Renal cortex interstitium (tissue), 11 donors: ENCODE data around the gene CDH26. TPM values are rescaled to one million over a fixed set of nuclear protein-coding genes. Genes with fewer than 3 reads are reported as not detected.

Experiments used
- DNase-seq, 11 donors: peaks; one replicate each; pipeline ENCODE4 v3.0.0-alpha.2; 2013; ENCODE audit warnings: low read depth in 9 of 11, low spot score in 4 of 11; ENCODE audit errors: extremely low read depth in 1 of 11
- polyA plus RNA-seq, 3 donors: library from polyadenylated mRNA; unstranded; fragments of 120-200 nt; gene quantifications; one replicate each; pipeline ENCODE4 v1.2.1, GENCODE V29; 2013; ENCODE audit not compliant: insufficient read length in 3 of 3

Gene CDH26
- polyA plus RNA-seq, 3 donors, result 0.75 to 0.98 (median 0.87) TPM

DNA sequence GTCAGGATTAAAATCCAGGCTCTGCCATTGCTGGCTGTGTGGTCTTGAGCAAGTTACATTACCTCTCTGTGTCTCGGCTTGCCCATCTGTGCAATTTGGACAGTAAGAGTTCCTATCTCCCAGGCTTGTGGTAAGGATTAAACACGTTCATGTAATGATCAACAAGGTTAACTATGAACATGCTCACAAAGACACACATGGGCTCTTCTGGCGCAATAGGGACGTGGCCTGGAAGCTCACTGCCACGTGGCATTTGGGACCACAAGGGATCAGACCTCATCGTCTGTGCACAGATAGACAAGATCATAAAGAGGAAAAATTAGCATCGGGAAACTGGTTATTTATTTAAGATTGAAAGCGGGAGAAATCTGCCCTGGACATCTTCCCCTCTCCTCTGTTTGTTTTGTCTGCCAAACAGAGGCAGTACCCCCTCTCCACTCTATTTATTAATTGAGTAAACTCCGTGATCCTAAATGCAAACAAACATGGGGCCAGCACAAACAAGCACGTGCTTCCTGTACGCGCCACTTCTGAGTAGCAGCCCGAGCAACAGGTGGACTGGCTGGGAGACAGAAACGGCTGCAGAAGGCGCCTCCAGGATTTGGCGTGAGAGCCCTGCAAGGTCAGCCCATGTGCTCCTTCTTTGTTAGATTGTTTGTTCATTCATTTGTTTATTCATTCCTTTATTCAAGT, 95.0 kb downstream of the CDH26 start:
- no peak for DNase-seq

DNA sequence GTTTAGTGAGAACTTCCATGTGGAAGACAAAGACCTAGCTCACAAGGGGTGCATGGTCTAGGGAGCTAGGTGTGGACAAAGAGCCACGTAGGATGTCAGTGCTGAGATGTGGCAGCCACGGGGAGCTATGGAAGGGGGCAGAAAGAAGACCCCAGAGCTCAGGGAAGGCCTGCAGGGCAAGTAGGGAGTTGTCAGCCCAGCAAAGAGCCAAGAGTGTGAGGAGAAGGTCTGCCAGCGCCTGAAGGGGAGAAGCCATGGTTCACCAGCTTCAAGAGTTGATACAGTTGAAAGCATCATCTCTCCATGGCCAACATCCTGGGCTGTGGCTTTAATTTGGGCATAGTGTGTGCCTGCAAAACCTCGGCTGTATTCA, 95.6 kb downstream of the CDH26 start:
- DNase-seq, result no peak

DNA sequence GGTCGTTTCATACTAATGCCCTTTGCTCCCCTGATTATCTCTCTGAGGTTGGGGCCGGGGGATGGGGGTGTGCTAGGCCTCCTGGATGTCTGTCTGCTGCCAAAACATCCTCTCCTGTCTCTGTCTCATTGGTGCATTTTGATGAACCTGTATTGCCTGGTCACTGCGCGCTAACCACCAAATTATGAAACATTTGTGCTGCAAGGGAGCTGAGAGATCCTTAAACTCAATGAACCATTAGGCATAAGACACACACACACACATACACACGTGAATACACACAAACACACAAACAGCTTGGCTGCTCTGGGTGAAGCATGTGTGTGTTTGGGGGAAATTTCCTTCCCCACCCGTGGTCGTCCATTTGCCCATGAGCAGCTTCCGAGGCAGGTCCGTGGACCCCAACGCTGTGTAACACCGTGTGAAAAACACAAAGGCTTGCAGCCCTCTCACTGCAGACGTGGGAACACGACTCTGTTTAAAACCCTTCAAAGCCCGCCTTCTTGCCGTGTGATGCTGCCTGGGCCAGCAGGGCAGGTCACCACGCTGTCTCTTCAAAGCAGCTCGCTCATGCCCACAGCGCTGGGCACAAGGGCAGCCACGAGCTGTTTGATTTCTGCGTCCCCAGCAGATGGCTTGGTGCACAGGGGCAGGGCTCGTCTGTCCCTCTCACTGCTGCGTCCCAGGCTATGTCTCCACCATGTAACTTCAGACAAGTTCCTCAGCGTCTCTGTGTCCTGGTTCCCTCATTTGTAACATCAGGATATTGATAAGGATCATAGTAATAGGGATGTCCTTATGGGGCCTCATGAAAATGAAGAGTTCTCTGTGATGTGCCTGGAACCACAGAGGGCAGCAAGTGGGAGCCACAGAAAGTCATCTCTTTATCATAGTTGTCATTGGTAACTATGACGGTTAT, 96.8 kb downstream of the CDH26 start:
- no peak for DNase-seq

DNA sequence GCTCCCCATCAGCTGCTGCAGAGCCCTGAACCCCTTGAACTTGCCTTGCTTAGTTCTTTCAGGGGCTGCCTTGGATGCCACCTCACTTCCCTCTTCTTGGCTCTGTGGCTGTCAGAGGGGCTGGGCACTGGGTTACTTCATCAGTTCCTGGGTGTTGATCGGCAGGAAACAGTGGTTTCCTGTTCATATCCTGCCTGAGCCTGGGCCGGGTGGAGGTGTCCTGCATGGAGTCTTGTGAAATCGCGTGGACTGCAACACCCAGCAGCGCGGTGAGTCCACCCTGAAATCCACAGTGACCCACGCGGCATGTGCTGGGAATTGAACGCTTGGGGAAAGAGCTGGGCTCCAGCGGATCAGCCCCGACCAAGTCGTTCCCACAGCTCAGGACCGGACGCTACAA, 97.5 kb downstream of the CDH26 start:
- no peak for DNase-seq

DNA sequence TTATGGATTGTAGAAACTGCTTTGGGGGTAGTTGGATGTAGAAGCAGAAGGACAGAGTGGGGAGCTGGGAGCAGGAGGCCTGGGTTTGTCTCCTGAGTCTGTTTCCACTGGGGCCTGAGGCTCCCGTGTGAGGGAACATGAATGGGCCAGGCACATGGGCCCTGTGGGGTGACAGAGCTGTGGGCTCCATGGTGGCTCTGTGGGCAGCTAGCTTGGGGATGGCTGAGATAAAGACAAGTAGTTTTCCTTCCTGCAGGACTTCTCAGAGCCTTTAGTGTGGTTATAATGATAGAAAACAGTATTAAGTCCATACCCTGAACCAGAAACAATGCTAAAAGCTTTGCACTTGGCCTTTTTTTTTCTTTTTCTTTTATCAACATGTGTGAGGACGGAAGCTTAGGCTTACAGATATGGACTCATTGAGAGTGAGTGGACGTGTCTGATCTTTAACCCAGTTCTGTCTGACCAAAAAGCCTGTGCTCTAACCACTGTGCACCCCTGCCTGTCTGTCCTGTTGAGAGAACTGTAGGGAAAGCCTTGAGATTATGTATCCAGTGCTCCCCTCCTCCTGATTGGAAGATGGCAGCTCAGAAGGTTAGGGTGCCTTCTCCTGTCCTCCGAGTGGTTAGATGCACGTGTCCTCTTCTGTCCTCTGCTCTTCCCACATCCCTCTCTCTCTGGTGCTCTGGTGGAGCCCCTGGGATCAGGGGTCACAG, 98.3 kb downstream of the CDH26 start:
- DNase-seq, result no peak

DNA sequence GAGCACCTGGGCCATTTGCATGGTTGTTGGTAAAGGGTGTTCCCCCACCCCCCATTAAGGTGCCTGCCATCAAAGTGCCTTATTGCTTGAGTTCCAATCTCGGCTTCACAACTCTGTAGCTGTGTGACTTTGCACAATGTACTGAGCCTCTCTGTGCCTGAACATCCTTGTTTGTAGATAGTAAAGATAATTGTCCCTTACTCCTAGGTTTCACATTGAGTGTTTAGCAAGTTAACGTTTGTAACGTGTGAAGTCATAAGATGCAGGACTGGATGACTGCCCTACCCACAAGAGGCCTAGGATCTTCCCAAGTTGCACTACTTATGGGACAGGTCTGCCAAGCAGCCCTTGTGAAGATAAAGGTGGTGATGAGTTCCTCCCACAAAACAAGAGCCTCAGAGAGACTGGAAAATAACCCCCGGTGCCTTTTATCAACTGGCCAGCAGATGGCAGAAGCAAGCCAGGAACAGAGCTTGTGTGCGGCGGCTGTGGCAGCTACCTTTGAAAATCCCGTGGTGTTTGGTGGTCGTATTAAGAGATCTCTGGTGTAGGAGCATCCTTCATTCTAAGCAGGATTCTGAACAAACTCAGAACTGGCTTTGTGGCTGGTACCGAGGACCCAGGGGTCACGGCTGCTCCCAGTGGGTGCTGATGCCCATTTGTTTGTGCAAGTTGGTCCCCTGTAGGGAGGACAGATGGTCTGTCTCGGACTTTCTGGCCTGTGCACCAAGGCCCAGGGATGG, 99.1 kb downstream of the CDH26 start:
- DNase-seq, result peak; percentile 45 to 72 (median 57)

DNA sequence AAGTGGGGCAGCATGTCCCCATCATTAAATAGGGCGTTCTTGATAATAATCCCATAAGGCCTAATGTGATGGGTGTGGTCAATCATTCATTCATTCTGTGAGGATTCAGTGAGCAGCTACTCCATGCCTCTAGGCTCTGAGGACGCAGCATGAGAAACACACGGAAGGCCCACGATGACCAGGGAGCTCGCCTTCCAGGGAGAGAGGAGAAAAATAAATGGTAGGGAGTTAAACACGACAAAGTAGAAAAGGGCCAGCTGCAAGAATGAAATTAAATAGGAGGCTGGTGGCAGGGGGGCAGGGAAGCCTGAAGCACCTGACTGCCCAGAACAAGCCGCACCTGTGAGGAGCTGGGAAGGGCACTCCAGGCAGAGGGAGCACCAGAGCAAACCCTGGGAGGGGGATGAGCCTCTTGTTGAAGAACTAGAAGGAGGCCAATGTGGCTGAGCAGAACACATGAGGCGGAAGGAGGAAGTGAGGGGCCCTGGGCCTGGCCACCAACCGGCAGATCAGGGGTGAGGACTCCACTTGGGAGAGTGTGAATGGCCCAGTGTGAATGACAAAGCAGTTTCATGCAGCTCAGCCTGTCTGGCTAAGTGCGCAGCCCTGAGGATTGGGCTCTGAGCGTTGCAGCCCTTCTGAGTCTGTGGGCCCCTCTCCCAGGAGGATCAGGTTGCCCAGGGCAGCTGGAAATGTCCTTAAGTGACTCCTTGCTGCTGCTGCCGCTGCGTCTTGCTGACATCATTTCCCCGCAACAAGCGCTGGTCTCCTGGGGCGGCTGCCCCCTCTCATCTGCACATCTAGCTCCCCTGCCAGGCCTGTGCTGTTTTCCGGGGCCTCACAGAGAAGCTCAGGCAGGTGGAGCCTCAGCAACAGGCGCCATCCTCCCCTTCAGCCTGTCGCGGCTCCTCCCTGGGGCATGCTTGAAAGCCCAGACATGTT, 99.9 kb downstream of the CDH26 start:
- peak in 7 of 11 donors; percentile 13 to 49 (median 35) for DNase-seq

DNA sequence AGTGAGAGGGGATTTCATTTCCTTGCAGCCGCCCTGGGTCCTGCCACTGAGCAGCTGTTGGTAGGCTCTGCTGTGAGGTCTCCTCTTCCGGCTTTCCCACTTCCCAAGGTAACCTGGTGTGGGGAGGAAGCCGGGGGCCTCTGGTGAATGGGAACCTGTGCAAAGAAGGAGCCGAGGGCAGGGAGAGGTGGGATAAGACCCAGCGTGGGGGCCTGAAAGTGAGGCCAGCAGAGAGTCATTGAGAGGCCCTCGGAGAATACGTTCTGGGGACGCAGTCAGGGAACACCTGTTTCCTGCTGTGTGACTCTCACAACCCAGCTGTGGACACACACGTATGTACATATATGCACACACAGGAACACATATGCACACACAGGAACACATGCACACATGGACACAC, 100.7 kb downstream of the CDH26 start:
- no peak for DNase-seq

DNA sequence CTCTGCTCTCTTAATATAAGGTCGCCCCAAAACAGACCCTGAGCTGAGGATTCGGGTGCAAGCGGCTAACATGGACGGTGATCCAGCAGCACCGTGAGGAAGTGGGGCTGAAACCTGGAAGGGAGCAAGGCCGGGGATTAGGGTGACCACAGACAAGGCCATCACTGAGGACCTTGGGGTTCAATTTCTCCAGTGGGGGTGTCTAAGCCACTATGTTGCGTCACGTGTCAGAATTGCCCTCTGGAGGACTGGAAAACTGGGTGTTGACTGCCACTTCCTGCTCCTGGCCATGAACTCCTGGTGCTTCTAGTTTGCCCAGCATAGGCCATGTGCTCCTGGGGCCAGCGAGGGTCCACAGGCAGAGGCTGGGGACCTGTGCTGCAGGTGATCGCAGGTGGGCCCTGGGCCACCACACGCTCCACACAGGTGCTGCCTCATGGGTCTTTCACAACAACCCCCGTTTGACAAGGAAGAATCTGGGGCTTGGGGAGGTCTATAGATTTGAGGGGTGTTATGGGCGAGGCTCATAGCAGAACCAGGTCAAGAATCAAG, 101.9 kb downstream of the CDH26 start:
- no peak for DNase-seq

DNA sequence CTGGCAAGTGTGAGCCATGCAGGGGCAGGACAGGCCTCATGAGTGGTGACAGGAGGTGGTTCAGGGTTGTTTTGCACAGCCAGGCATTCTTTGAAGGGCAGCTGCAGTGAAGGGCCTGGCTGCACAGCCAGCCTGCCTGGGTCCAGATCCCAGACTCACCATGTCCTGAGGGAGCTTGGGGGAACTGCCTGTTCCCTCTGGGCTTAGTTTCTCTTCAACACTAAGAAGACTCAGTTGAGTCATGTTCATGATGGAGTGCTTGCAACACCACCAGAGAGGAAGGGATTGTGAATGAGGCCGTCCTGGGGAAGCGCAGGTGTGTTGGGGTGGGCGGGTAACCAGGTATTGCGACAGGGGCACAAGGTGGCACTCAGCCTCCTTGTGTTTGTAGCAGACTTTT, 102.4 kb downstream of the CDH26 start:
- DNase-seq, result no peak

DNA sequence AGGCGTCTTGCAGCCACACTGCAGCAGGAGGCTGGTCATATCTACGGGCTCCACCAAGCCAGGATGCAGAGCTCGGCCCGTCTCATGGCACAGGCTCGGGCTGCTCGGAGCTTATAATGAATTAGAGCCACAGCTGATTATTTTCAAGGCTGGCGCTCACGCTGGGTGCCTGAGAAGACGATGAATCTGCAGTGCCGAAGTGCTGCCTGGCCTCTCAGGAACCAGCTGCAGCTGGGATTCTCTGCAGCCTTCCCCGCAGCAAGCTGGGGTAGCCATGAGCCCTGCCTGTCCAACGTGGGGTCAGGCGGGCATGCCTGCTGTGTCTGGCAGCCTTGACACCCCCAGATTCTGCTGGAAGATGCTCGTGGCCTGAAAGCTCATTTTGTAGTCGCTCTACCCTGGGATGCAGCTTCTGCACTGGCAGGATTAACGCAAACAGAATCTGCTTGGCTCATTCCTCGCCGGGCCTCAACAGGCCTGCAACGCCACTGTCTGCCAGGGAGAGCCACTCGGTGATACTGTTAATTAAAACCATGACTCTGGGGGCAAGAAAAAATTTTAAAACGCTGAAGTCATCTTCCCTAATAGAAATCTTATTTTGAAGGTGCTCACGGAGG, 104.3 kb downstream of the CDH26 start:
- DNase-seq, result no peak

DNA sequence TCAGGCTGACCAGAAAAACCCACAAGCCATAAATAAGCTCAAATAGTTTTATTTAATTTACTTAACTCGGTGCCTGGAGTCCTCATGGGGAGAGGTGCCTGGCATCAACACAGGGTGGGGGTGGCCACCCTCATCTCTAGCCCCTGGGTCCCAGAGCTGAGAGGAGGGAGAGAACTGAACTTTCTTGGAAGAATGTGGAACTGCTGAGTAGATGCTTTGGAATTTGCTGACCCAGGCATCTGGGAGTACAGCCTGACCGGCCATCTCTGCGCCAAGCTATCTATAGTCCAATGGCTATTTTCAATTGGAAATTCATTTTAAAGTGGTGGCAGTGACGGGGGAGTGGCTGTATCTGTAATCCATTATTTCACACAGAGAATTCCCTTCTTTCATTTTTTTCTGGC, 104.8 kb downstream of the CDH26 start:
- no peak for DNase-seq

DNA sequence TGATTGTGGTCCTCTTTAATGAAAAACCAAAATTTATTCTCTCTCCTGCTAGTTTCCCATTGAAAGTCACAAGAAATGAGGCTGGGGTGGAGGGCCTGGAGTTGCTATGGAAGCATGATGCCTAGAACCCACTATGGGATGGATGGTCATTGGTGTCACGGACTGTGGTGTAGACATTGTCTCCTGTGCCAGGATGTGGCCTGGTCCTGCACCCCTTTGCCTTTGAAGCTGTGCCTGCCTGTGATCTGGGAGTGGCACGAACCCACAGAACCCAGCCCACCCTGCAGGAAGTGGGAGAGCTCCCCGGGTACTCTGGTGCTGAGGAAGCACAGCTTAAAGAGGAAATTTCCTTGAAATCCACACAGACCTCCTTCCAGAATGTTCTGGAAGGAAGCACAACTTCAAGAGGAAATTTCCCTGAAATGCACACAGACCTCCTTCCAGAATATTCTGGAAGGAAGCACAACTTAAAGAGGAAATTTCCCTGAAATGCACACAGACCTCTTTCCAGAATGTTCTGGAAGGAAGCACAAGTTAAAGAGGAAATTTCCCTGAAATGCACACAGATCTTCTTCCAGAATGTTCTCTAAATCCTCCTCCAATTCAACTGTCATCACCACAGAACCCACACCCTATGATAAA, 105.6 kb downstream of the CDH26 start:
- DNase-seq, result no peak
